HL-60/S4 treated with phorbol 12-myristate 13-acetate at 8.2 ng/mL for 4 days and 3 days (cell line): Measurements from ENCODE around the gene TYW3.
"Not testable (repeated sequence)": the region's sequence is repeated elsewhere in the genome, so short reads cannot be mapped to it uniquely, and the experiment has no call there.

Experiments used
- in situ Hi-C: fragments of 300-500 bp; cut with MboI; formaldehyde crosslinking; loops from 2 replicates; pipeline ENCODE4 v1.15.0; 2022; ENCODE audit warnings: low sequenced_read_pairs

TYW3 gene

GRCh38 chr1:74729741-74730478 lies 3.0 kb upstream of the TYW3 start:
- in situ Hi-C loops: no loop called here

GRCh38 chr1:74731399-74732052 lies 1.4 kb upstream of the TYW3 start:
- in situ Hi-C loops: no loop called here

- in situ Hi-C loops: not testable (repeated sequence)
Observed at GRCh38 chr1:74732071-74732946, 643 bp upstream of the TYW3 start.

GRCh38 chr1:74733604-74734484 lies 892 bp downstream of the TYW3 start:
- in situ Hi-C loops: no loop called here

GRCh38 chr1:74737333-74737732 lies 4.4 kb downstream of the TYW3 start:
- in situ Hi-C loops: no loop called here

- in situ Hi-C loops: not testable (repeated sequence)
Observed at GRCh38 chr1:74740307-74740980, 7.5 kb downstream of the TYW3 start.

- in situ Hi-C loops: not testable (repeated sequence)
Observed at GRCh38 chr1:74745247-74745646, 12.3 kb downstream of the TYW3 start.

- in situ Hi-C loops: no loop called here
Observed at GRCh38 chr1:74748960-74749359, 16.0 kb downstream of the TYW3 start.

- in situ Hi-C loops: no loop called here
Observed at GRCh38 chr1:74753104-74753503, 20.2 kb downstream of the TYW3 start.

- in situ Hi-C loops: no loop called here
Observed at GRCh38 chr1:74755475-74755874, 22.5 kb downstream of the TYW3 start.

- in situ Hi-C loops: not testable (repeated sequence)
Observed at GRCh38 chr1:74756650-74757049, 23.7 kb downstream of the TYW3 start.

- in situ Hi-C loops: no loop called here
Observed at GRCh38 chr1:74763807-74764206, 30.9 kb downstream of the TYW3 start.

GRCh38 chr1:74766579-74766978 lies 33.6 kb downstream of the TYW3 start:
- in situ Hi-C loops: no loop called here

GRCh38 chr1:74767490-74767889 lies 34.5 kb downstream of the TYW3 start:
- in situ Hi-C loops: no loop called here

GRCh38 chr1:74771913-74772515 lies 39.1 kb downstream of the TYW3 start:
- in situ Hi-C loops: no loop called here

GRCh38 chr1:74772945-74773344 lies 40.0 kb downstream of the TYW3 start:
- in situ Hi-C loops: no loop called here

GRCh38 chr1:74773582-74773981 lies 40.6 kb downstream of the TYW3 start:
- in situ Hi-C loops: no loop called here

- in situ Hi-C loops: no loop called here
Observed at GRCh38 chr1:74775735-74776134, 42.8 kb downstream of the TYW3 start.

- in situ Hi-C loops: no loop called here
Observed at GRCh38 chr1:74777525-74777924, 44.6 kb downstream of the TYW3 start.

GRCh38 chr1:74779750-74780149 lies 46.8 kb downstream of the TYW3 start:
- in situ Hi-C loops: no loop called here
